CD8-positive, alpha-beta memory T cell (primary cell): ENCODE data around the gene XPO5. TPM values are rescaled to one million over a fixed set of nuclear protein-coding genes. Genes with fewer than 3 reads are reported as not detected.
A peak's percentile ranks its signal among the peaks of the same experiment; 100 is the strongest.

Experiments used
- CTCF ChIA-PET: fragments of 350-600 bp; sonication (Branson Sonifier 250); formaldehyde crosslinking; loops from one replicate; lab custom pipeline; 2021; ENCODE audit warnings: antibody characterized with exemption; lab: Charles Lee
- POLR2A ChIA-PET: fragments of 350-600 bp; sonication (Branson Sonifier 250); formaldehyde crosslinking; loops from one replicate; lab custom pipeline; 2021; ENCODE audit warnings: antibody characterized with exemption; lab: Charles Lee
- DNase-seq, 5 donors: peaks; one replicate each; pipeline versions ENCODE4 v3.0.0 to v3.0.0-alpha.2; 2020 to 2022; ENCODE audit warnings: mixed read lengths in 1 of 5
- H3K27ac ChIP-seq: one replicate; pipeline ENCODE4 v1.7.0; 2013; ENCODE audit warnings: low read depth, mild to moderate bottlenecking, low read length, moderate library complexity
- H3K27me3 ChIP-seq: 2 replicates; pipeline ENCODE4 v1.7.0; 2013; ENCODE audit warnings: low read length, mild to moderate bottlenecking; ENCODE audit not compliant: insufficient read depth, poor library complexity, severe bottlenecking
- H3K36me3 ChIP-seq: 2 replicates; pipeline ENCODE4 v1.7.0; 2013; ENCODE audit warnings: mild to moderate bottlenecking, low read length, moderate library complexity; ENCODE audit not compliant: insufficient read depth
- H3K4me1 ChIP-seq: 2 replicates; pipeline ENCODE4 v1.7.0; 2013; ENCODE audit warnings: mild to moderate bottlenecking, low read length, moderate library complexity; ENCODE audit not compliant: insufficient read depth
- H3K4me3 ChIP-seq: 2 replicates; pipeline ENCODE4 v1.7.0; 2013; ENCODE audit warnings: mild to moderate bottlenecking, low read length
- H3K9me3 ChIP-seq: 2 replicates; pipeline ENCODE4 v1.7.0; 2013; ENCODE audit warnings: mild to moderate bottlenecking, low read length
- H3K27ac Mint-ChIP-seq, 8 donors: one replicate each; pipeline ENCODE4 v1.8.0; 2020 to 2021; ENCODE audit warnings: mixed read lengths in 8 of 8, mild to moderate bottlenecking in 6 of 8, inconsistent platforms in 3 of 8, moderate library complexity in 3 of 8
- H3K27me3 Mint-ChIP-seq, 2 donors: one replicate each; pipeline ENCODE4 v1.8.0; 2020 to 2021; ENCODE audit warnings: mixed read lengths in 2 of 2, mild to moderate bottlenecking in 1 of 2, moderate library complexity in 1 of 2
- H3K36me3 Mint-ChIP-seq, 3 donors: one replicate each; pipeline ENCODE4 v1.8.0; 2020 to 2021; ENCODE audit warnings: mixed read lengths in 3 of 3, inconsistent platforms in 1 of 3, mild to moderate bottlenecking in 1 of 3
- H3K4me1 Mint-ChIP-seq, 3 donors: one replicate each; pipeline ENCODE4 v1.8.0; 2020 to 2021; ENCODE audit warnings: mixed read lengths in 3 of 3, inconsistent platforms in 1 of 3, mild to moderate bottlenecking in 1 of 3
- H3K4me3 Mint-ChIP-seq, 7 donors: one replicate each; pipeline ENCODE4 v1.8.0; 2020 to 2021; ENCODE audit warnings: mixed read lengths in 7 of 7, mild to moderate bottlenecking in 6 of 7, moderate library complexity in 4 of 7, inconsistent platforms in 2 of 7
- H3K9me3 Mint-ChIP-seq, 5 donors: one replicate each; pipeline ENCODE4 v1.8.0; 2020 to 2022; ENCODE audit warnings: mixed read lengths in 5 of 5, mild to moderate bottlenecking in 3 of 5, moderate library complexity in 2 of 5, inconsistent platforms in 1 of 5
- polyA plus RNA-seq: library from polyadenylated mRNA; unstranded; fragments of 300-500 nt; fragmentation: Illumina TruSeq; gene quantifications from one replicate; pipeline ENCODE4 v1.2.3, GENCODE V29; 2021
- total RNA-seq, 2 experiments: library from RNA; stranded (reverse); gene quantifications; one replicate each; pipeline ENCODE4 v1.2.3, GENCODE V29; 2021

Gene XPO5
- total and polyA plus RNA-seq, 3 experiments from 2014 or later: 15.3 to 116 (median 98.0) TPM

- ChIA-PET POLR2A (interaction anchor here (0.5 kb wide), 1 partner anchor 557 kb away, joined by 4 read pairs; no protein-coding TSS in a partner anchor), CTCF (no interaction called here)
- Mint-ChIP-seq H3K4me1 (peaks cover 30 to 62% (median 45%) of the 10 kb centered on the region in 3 donors), H3K27me3 (no peaks in the 10 kb centered on the region), H3K9me3 (no peaks in the 10 kb centered on the region), H3K4me3 (no peak overlapping the region), H3K27ac (peak overlapping the region in 5 of 8 donors; percentile 26 to 92 (median 61)), H3K36me3 (peaks cover 0 to 50% (median 12%) of the 10 kb centered on the region in 3 donors)
- no peak overlapping the region for H3K4me3 ChIP-seq
- DNase-seq: no peak
- H3K27ac ChIP-seq: no peak overlapping the region
- H3K36me3 ChIP-seq: peaks cover 11% of the 10 kb centered on the region
- peaks cover 22% of the 10 kb centered on the region for H3K4me1 ChIP-seq
- H3K9me3 ChIP-seq: no peaks in the 10 kb centered on the region
- H3K27me3 ChIP-seq: no peaks in the 10 kb centered on the region
Measured at GRCh38 chr6:43582911-43583310, 7.1 kb upstream of the XPO5 start.

- POLR2A ChIA-PET: no interaction called here
- Histone ChIP-seq H3K27ac (no peak overlapping the region), H3K9me3 (no peaks in the 10 kb centered on the region), H3K4me1 (peaks cover 26% of the 10 kb centered on the region), H3K36me3 (no peaks in the 10 kb centered on the region), H3K27me3 (no peaks in the 10 kb centered on the region), H3K4me3 (no peak overlapping the region)
- Mint-ChIP-seq H3K9me3 (no peaks in the 10 kb centered on the region), H3K4me3 (peak overlapping the region in 4 of 7 donors; percentile 10 to 82 (median 22)), H3K4me1 (peaks cover 32 to 60% (median 57%) of the 10 kb centered on the region in 3 donors), H3K36me3 (peaks cover 0 to 34% (median 2%) of the 10 kb centered on the region in 3 donors), H3K27me3 (no peaks in the 10 kb centered on the region), H3K27ac (peak overlapping the region; percentile 7 to 80 (median 68))
- no peak for DNase-seq
- CTCF ChIA-PET: no interaction called here
Measured at GRCh38 chr6:43579171-43579570, 3.3 kb upstream of the XPO5 start.

GRCh38 chr6:43578748-43579147 is 2.9 kb upstream of the XPO5 start:
- no peak overlapping the region for H3K27ac ChIP-seq
- POLR2A ChIA-PET: no interaction called here

GRCh38 chr6:43575105-43575771 is 600 bp downstream of the XPO5 start:
- Mint-ChIP-seq H3K27ac (peak overlapping the region; percentile 83 to 99 (median 91)), H3K4me3 (peak overlapping the region; percentile 90 to 99 (median 95)), H3K36me3 (peaks cover 0 to 43% (median 2%) of the 10 kb centered on the region in 3 donors), H3K27me3 (no peaks in the 10 kb centered on the region), H3K9me3 (no peaks in the 10 kb centered on the region), H3K4me1 (peaks cover 32 to 59% (median 53%) of the 10 kb centered on the region in 3 donors)
- peak overlapping the region; percentile 66 for H3K4me3 ChIP-seq
- ChIA-PET POLR2A (interaction anchor here (1.2 kb wide), 1 partner anchor 54 kb away, joined by 4 read pairs; the partner anchor contains the start of gene GTPBP2), CTCF (interaction anchor here (0.7 to 1.1 kb wide), 2 partner anchors 10 to 54 kb away, joined by 3 read pairs; partner anchors contain the start of gene GTPBP2)
- peaks cover 10% of the 10 kb centered on the region for H3K36me3 ChIP-seq
- peak in 1 of 5 donors; percentile 0 for DNase-seq
- no peaks in the 10 kb centered on the region for H3K9me3 ChIP-seq
- H3K27ac ChIP-seq: peak overlapping the region; percentile 74
- H3K4me1 ChIP-seq: peaks cover 22% of the 10 kb centered on the region
- H3K27me3 ChIP-seq: no peaks in the 10 kb centered on the region

More at GRCh38 chr6:43578748-43579147, 2.9 kb upstream of the XPO5 start:
- Mint-ChIP-seq H3K4me1 (peaks cover 28 to 56% (median 53%) of the 10 kb centered on the region in 3 donors), H3K9me3 (no peaks in the 10 kb centered on the region), H3K27me3 (no peaks in the 10 kb centered on the region), H3K4me3 (peak overlapping the region in 6 of 7 donors; percentile 10 to 82 (median 25)), H3K27ac (peak overlapping the region; percentile 1 to 80 (median 68)), H3K36me3 (peaks cover 0 to 31% (median 2%) of the 10 kb centered on the region in 3 donors)
- Histone ChIP-seq H3K9me3 (no peaks in the 10 kb centered on the region), H3K27me3 (no peaks in the 10 kb centered on the region), H3K4me3 (no peak overlapping the region), H3K4me1 (peaks cover 23% of the 10 kb centered on the region), H3K36me3 (no peaks in the 10 kb centered on the region)
- DNase-seq: no peak
- CTCF ChIA-PET: no interaction called here

- no peak for DNase-seq
- ChIA-PET POLR2A (interaction anchor here (0.6 kb wide), 2 partner anchors 40 to 550 kb away, joined by 3 to 5 read pairs; no protein-coding TSS in a partner anchor), CTCF (no interaction called here)
- Histone ChIP-seq H3K4me3 (no peak overlapping the region), H3K27me3 (no peaks in the 10 kb centered on the region), H3K4me1 (peaks cover 10% of the 10 kb centered on the region), H3K36me3 (peaks cover 17% of the 10 kb centered on the region), H3K9me3 (no peaks in the 10 kb centered on the region), H3K27ac (no peak overlapping the region)
- peak overlapping the region in 1 of 7 donors; percentile 22 for H3K4me3 Mint-ChIP-seq
- peaks cover 16 to 35% (median 30%) of the 10 kb centered on the region in 3 donors for H3K4me1 Mint-ChIP-seq
- no peaks in the 10 kb centered on the region for H3K27me3 Mint-ChIP-seq
- H3K9me3 Mint-ChIP-seq: no peaks in the 10 kb centered on the region
- H3K27ac Mint-ChIP-seq: peak overlapping the region in 4 of 8 donors; percentile 9 to 68 (median 14)
- peaks cover 4 to 63% (median 7%) of the 10 kb centered on the region in 3 donors for H3K36me3 Mint-ChIP-seq
Measured at GRCh38 chr6:43572015-43572414, 3.8 kb downstream of the XPO5 start.

- H3K4me3 ChIP-seq: no peak overlapping the region
- peak overlapping the region; percentile 9 for H3K27ac ChIP-seq
- Mint-ChIP-seq H3K36me3 (peaks cover 4 to 68% (median 7%) of the 10 kb centered on the region in 3 donors), H3K4me1 (peaks cover 13 to 28% (median 23%) of the 10 kb centered on the region in 3 donors), H3K27me3 (no peaks in the 10 kb centered on the region), H3K4me3 (peak overlapping the region in 1 of 7 donors; percentile 36), H3K27ac (peak overlapping the region in 5 of 8 donors; percentile 4 to 58 (median 26)), H3K9me3 (no peaks in the 10 kb centered on the region)
- DNase-seq: no peak
- CTCF ChIA-PET: interaction anchor here (1.0 kb wide), 1 partner anchor 38 kb away, joined by 5 read pairs; no protein-coding TSS in a partner anchor
- POLR2A ChIA-PET: interaction anchor here (0.6 kb wide), 1 partner anchor 853 kb away, joined by 6 read pairs; no protein-coding TSS in a partner anchor
- no peaks in the 10 kb centered on the region for H3K9me3 ChIP-seq
- H3K36me3 ChIP-seq: peaks cover 22% of the 10 kb centered on the region
- peaks cover 8% of the 10 kb centered on the region for H3K4me1 ChIP-seq
- H3K27me3 ChIP-seq: no peaks in the 10 kb centered on the region
Measured at GRCh38 chr6:43570876-43571441, 4.9 kb downstream of the XPO5 start.

GRCh38 chr6:43559328-43559727 is 16.5 kb downstream of the XPO5 start:
- no peaks in the 10 kb centered on the region for H3K4me1 Mint-ChIP-seq
- H3K36me3 ChIP-seq: peaks cover 43% of the 10 kb centered on the region
- H3K27ac Mint-ChIP-seq: no peak overlapping the region
- H3K4me3 Mint-ChIP-seq: no peak overlapping the region
- ChIA-PET CTCF (no interaction called here), POLR2A (no interaction called here)
- H3K36me3 Mint-ChIP-seq: peaks cover 11 to 88% (median 13%) of the 10 kb centered on the region in 3 donors
- H3K4me1 ChIP-seq: no peaks in the 10 kb centered on the region
- no peaks in the 10 kb centered on the region for H3K9me3 ChIP-seq
- no peak overlapping the region for H3K4me3 ChIP-seq
- no peaks in the 10 kb centered on the region for H3K27me3 ChIP-seq
- H3K27me3 Mint-ChIP-seq: no peaks in the 10 kb centered on the region
- no peaks in the 10 kb centered on the region for H3K9me3 Mint-ChIP-seq
- no peak for DNase-seq
- H3K27ac ChIP-seq: no peak overlapping the region
